Stimulated activated CD4-positive, alpha-beta T cell treated with anti-CD3 and anti-CD28 coated beads, Interleukin-1b, Interleukin-23, amount 100 ng/mL, for 1 hour (primary cell): ENCODE data around the gene TPPP.

Experiments
- DNase-seq, 2 donors: peaks; one replicate each; pipeline ENCODE4 v3.0.0-alpha.2; 2020; ENCODE audit warnings: low read depth in 2 of 2

The TPPP gene

DNA sequence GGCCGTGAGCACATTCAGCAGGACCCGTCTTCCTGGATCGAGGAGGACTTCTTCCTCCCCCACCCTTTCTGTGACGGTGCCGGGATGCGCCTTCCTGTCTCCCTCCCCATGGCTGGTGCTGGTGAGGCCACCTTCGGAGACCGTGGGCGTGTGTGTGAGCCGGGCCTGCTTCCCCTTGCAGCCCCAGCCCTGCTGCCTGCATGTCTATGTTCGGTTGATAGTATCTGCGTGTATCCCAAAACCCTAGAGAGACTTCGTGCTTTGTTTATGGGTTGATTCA lies 68.3 kb downstream of the TPPP start:
- no peak for DNase-seq

DNA sequence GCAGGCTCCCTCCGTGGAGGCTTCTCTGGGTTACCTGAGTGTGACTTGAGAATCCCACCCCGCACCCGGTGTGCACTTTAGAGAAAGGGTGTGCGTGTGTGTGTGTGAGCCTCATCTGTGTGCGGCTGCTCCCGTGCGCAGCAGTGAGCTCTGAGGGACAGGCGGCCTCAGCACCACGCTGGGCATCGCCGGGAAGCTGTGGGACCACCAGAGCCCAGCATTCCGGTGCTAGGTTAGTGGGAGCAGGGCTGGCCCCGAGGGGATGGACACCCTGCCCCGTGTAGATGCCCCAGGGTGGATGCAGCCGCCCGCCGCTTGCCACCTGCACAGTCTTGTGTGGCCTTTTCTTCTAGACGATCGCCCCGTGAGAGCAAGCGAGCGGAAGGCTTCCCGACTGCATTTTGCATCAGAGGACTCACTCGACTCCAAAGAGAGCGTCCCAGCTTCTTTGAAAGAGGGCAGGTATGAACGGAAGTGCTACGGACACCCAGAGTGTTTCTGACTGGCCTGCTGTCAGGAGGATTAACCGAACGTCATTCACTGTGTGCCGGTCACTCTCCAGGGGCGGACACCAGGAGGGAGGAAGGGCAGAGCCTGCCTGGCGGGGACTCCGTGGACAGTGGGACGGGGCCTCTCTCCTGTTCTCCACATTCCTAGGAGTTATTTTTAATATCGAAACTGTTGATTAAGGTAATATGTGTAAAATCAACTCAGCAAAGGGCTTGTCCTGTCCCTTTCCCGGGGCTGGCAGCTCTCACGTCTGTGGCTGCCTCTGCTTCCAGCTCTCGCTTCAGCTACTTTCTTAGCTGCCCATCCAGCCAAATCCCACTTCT lies 68.8 kb downstream of the TPPP start:
- DNase-seq: no peak

DNA sequence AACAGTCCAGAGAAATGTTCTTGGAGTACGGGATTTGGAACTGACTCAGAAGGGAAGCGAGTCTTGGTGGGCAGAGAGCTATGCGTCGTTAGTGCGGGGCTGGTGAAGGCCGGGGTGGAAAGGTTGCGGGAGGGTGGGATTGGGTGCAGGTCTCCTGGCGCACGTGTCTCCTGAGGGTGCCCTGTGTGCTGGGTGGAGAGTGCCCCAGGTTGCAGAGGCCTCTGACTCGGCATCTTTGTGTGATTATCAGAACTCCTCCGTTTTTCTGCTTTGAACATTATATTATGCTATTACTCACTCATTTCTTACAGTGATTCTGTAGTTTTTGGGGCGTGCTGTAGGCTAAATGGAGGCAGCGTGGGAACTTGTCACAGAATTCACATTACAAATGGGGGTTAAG lies 69.6 kb downstream of the TPPP start:
- no peak for DNase-seq

DNA sequence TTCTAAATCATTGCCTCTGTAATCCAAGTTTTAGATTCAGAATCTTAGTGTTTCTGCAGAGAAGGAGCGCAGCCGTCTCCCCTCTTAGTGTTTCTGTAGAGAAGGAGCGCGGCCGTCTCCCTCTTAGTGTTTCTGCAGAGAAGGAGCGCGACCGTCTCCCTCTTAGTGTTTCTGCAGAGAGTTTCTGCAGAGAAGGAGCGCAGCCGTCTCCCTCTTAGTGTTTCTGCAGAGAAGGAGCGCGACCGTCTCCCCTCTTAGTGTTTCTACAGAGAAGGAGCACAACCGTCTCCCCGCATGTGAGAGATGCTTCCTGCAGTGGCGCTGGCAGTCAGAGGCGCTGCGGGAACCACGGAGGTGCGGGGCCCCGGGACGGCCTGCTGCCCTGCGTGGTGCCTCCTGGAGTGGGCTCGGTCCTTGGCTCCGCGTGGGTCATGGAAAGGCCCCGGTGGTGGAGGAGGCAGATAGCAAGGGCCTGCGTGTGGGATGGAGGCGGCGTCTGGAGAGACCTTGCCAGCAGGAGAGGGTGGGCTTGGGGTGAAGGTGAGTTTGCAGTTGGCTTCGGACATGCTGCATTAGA lies 70.1 kb downstream of the TPPP start:
- no peak for DNase-seq

DNA sequence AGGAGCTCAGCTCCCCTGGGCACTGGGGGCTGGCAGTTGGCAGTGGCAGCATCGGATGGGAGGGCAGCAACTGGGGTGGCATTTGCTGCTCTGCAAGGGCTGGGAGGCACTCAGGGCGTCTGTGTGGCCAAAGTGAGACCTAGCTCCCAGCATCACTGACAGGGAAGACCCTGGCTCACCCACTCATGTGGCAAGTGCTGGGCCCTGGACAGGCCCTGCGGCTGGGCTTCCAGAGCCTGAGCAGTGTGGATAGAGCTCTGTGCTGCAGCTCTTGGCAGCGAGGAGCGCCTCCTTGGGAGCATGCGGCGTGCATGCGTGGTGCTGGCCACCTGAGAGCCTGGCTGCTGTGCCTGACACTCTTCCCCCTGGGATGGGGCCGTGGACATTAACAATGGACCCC lies 70.8 kb downstream of the TPPP start:
- DNase-seq: no peak

DNA sequence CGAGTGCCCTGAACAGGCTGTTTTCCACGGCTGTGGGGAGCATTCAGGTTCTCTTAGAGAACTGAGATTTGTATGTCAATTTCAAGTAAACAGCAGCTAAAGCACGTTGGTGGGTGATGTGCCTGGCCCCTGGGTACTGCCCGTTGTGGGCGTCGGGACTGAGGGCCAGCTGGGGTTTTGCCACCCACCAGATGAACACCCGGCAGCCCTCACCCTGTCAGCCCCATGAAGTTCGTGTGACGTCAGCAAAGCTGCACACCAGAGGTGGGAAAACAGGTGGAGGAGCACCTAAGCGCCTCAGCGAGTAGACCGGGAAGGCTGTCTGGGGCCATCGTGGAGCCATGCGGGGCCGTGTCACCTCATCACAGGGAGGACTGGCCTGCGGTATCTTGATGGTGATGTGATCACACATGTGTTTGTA lies 71.8 kb downstream of the TPPP start:
- DNase-seq: no peak

DNA sequence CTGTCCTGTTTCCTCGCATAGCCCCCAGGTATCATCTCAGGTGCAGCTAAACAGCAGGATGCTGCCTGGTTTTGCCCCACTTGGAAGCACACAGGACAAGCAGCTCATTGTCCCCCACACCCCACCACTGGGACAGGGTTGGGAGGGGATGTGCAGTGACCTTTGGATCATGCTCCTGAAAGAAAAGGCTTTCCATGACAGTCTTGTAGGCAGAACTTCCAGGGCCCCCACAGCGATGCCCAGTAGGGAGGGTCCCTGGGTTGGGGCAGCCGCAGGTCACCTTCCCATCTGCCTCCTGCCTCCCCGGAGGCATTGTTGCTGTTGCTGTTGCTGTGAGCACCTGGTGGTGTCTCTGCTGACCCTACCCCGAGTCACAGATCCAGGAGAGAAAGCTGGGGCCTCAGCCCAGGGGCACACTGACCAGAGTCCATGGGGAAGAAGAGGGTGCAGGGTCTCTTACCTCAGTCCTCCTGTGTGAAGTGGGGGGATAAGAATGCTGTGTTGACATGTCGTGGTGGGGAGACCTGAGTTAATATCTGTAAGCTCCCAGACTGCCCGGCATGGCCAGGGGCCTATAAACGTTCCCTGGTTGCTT lies 72.5 kb downstream of the TPPP start:
- no peak for DNase-seq

DNA sequence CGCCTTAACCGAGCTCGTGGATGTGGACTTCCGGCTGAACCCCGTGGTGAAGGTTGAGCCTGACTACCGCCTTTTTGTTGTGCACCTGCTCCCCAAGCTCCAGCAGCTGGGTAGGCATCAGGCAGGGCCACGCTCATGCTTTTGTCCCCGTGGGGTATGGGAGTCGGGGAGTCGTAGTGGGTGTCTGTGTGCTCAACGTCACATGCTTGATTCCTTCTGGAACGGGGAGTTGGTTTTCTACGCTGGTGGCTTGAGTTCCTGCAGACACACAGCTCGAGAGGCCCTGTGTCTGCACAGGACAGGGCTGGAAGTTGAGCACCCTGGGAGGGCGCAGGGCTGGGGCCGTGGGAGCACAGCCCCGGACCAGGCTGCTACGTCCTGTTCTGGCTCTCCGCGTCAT lies 73.0 kb downstream of the TPPP start:
- no peak for DNase-seq

DNA sequence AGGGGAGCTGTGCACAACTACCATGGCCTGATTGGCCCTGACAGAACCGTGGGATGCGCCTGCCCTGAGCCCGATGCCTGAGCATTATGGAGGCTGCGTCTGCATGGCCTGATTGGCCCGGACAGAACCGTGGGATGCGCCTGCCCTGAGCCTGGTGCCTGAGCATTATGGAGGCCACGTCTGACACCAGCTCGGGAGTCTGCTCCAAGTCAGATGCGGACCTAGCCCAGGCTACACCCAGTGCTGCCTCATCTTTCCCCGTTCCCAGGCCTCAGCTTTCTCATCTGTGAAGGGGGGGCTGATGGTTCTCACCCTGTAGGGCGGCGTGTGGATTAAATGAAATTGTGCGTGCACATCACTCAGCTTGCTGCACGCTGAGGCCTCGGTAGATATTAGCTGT lies 73.7 kb downstream of the TPPP start:
- no peak for DNase-seq

DNA sequence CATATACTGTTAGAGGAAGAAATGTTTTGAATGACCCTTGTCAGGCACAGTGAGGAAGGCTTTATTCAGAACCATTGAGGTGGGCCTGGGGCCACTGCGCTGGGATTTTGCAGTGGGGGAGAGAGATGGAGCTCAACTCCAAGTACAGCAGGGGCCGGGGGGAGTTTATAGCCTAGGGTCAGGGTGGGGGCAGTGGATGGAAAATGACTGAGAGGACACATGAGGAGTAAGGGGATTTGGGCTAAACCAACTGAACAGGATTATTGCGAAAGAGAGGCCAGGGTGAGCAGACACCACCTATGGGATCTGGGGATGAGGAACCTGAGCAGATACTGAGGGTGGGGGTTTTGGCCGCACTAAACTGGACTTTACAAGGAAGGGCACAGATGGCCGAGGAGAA lies 74.7 kb downstream of the TPPP start:
- DNase-seq: no peak

DNA sequence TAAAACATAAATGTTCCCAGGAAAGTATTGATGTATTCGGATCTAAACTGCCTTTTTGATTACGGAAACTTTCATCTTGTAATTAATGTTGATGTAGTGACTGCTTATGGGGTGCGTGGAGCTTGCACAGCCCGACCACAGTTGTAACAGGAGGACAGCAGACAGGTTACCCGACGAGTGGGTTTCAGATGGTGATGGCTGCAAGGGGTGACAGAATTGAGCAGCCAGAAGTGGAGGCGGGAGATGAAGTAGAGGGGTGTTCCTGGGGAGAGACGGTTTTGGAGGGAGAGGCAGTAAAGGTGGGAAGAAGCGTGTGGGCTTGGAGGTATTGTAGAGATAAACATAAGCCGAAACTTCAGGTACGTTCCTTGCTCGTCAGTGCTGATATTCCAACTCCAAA lies 75.3 kb downstream of the TPPP start:
- DNase-seq: no peak

DNA sequence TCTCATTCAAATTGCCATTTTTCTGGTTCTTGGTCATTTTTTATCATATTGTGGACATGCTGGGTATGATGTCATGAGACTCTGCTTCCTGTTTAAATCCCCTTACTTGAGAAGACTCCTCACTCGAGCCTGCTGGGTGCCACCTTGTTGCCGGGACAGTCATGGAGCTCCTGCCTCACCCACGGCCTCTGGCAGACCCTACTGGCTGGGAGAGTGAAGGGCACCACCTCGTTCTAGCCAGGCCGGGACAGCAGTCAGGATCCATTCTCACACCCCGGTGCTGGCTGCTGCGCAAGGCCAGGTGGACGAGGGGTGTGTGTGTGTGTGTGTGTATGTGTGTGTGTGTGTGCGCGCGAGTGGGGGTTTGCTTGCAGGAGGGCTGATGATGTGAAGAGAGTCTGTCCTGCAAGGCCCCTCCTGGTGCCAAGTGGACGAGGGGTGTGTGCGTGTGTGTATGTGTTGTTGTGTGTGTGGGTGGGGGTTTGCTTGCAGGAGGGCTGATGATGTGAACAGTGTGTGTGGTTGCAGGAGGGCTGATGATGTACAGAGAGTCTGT lies 76.6 kb downstream of the TPPP start:
- no peak for DNase-seq

DNA sequence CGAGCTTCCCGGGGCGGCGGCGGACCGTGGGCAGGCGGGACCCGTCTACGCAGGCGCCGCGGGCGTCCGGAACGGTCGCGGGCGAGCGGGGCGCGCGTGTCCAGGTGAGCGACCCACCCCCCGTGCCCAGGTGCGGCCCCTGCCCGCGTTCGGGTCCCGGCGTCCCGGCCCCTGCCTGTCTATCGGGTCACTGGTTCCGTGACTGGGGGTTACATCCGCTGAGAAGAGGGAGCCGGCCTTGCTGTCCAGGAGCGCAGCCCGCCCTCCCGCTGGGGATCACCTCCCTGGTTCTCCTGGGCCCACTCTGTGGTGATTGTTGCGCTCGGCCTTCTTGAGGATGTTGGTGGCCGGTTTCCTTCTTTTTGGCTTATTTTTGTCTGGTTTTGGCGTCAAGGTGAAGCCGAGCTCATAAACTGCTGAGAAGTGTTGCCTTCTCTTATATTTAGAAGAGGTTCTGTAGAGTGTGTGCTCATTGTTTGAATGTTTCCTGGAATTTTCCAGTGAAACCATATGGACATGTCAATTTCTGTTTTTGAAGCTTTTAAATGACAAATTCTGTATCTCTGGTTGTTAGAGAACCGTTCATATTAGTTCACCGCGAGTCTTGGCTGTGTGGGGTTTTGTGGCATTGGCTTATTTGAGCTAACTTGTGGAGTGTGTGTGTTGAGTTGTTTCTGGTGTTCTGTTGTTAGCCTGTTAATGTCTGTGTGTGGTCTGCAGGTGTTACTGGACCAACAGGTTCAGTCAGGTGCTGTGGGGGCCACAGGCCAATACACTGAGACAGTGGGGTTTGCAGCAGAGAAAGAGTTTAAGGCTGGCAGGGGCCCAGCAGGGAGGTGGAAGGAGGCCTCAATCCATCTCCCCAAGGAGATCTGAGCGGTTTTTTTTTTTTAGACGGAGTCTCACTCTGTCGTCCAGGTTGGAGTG lies 80.4 kb downstream of the TPPP start:
- no peak for DNase-seq

DNA sequence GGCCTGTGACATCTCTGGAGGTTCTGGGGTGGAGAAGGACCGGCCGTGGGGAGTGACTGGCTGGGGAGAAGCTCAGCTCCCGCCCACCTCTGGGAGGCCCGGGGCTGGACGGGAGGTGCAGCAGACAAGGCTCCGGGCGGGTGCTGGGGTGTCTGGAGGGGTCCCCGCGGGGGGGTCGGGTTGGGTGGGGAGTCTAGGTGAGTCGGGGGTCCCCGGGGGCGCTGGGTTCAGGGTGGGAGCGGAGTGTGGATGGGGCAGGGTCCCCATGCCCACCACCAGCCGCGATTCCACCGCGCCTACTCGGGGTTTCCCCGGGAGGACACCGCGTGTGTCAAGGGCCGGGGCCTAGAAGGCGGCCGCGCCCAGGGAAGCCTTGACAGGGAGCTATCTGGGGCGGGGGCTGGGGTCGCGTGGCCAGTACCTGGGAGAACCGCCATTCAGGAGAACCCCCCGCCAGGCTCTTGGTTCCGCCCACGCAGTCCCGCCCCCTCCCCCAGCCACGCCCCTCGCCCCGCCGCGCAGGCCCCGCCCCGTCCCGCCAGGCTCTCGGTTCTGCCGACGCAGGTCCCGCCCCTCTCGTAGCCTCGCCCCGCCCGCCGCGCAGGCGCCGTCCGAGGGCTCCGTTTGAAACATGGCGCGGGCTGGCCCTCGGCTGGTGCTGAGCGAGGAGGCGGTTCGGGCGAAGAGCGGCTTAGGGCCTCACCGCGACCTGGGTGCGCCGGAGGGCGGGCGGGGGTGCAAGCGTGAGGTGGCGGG lies 81.2 kb downstream of the TPPP start, which contains the start of gene CEP72:
CEP72 (plus strand) TSS at position 610 of the 756 bp plus-strand sequence; CDS start at position 632, 22 bp downstream.
- DNase-seq: peak; percentile 87 to 92

DNA sequence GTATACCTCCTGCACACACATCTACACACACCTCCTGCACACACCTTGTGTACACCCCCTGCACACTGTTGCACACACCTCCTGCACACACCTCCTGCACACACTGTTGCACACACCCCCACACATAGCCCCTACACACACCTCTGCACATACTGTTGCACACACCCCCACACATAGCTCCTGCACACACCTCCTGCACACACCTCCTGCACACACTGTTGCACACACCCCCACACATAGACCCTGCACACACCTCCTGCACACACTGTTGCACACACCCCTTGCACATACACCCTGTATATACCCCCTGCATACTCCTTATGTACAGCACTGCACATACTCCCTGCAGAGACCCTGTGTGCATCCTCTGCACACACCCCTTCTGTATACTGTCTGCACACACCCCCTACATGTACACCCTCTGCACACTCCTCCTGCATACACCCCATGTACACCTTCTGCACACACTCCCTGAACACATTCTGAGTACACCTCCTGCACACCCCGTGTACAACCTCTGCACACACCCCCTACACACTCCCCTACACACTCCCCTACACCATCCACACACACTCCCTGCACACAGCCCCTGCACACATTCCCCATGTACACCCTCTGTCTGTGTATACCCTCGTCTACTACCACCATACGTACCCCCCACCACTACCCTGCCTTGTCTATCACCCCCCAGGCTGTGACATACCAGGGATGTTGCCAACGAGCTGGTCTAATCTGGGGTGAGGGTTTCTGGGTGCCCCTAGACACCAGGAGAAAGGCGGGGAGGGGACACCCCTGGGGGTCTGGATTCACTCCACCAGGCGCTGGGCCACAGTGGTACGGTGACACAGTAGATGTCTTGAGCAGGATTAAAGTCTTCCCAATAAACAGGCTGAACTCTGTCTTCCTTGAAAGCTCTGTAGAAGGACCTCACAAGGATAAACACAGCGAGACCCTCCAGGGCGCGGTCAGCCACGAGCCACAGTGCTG lies 82.1 kb downstream of the TPPP start:
- no peak for DNase-seq

DNA sequence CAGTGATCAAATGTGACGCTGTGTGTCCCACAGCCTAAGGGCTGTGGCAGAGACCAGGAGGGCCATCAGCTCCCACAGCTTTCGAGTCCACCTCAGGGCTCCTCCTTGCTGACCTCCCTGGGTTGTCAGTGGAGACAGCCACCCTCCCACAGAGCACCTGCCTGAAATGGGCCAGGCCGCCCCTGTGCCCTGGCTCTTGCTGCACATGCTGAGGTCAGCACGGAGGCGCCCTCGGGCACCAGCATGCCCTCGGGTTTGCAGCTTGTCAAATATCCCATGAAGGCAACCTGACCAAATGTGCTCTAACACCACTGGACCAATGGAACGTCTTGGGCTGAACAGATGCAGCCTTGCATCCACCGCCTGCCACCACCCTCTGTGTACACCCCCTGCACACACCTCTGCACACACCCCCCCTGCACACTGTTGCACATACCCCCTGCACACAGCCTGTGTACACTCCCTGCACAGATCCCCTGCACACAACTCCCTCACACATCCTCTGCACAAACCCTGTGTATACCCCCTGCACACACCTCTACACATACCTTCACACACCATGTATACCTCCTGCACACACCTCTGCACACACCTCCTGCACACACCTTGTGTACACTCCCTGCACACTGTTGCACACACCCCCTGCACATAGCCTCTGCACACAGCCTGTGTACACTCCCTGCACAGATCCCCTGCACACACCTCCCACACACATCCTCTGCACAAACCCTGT lies 83.0 kb downstream of the TPPP start:
- no peak for DNase-seq
